Endothelial cell of umbilical vein (primary cell): ENCODE measurements around the gene MYO1G.

Source experiments
- CTCF ChIP-seq, 2 donors: IDR thresholded peaks; 1 replicate in 1 of 2; 2 replicates in 1 of 2; pipeline ENCODE4 v1.5.1; 2011; ENCODE audit warnings: low read length in 2 of 2, mild to moderate bottlenecking in 2 of 2, moderate library complexity in 2 of 2, control low read depth in 1 of 2, inconsistent platforms in 1 of 2, low read depth in 1 of 2; ENCODE audit not compliant: insufficient read depth in 1 of 2; ENCODE audit errors: extremely low read depth in 1 of 2
- MAX ChIP-seq: IDR thresholded peaks from 2 replicates; pipeline ENCODE4 v1.6.1; 2011; ENCODE audit not compliant: insufficient read depth, insufficient read length
- POLR2A ChIP-seq: IDR thresholded peaks from 2 replicates; pipeline ENCODE4 v1.6.1; 2012; ENCODE audit warnings: low read depth, mild to moderate bottlenecking, control low read depth, low read length

- TF ChIP-seq POLR2A (no peak), CTCF (IDR thresholded peaks at IDR 0.05; ENCODE audit: extremely low read depth in 1 of 2, insufficient read depth in 1 of 2, low read depth in 1 of 2, low read length in 2 of 2) (no peak), MAX (no peak)
Observed at GRCh38 chr7:44930921-44931320, 47.9 kb downstream of the MYO1G start.
